HCT116 (cell line): Measurements from ENCODE around the gene CATSPERE. TPM values are rescaled to one million over a fixed set of nuclear protein-coding genes. Genes with fewer than 3 reads are reported as not detected.
A peak's percentile ranks its signal among the peaks of the same experiment; 100 is the strongest.

Source experiments
- ATAC-seq: fragments of 200-7000 bp; cut with Tn5 transposase; 2 replicates; pipeline ENCODE4 v1.9.1; 2020; ENCODE audit warnings: mild to moderate bottlenecking, moderate library complexity
- BruUV-seq: library from RNA; stranded (reverse); fragments of 400-500 nt; replicated peaks from 2 replicates; lab custom pipeline; 2021; lab: Mats Ljungman, UMichigan
- CTCF ChIA-PET: fragments of 300-600 bp; sonication (Branson Sonifier 250); formaldehyde crosslinking; loops from one replicate; lab custom pipeline; 2021; ENCODE audit warnings: antibody characterized with exemption; lab: Charles Lee
- POLR2A ChIA-PET: fragments of 300-600, 350-600 bp; sonication (Branson Sonifier 250); formaldehyde crosslinking; loops from one replicate; lab custom pipeline; 2021; ENCODE audit warnings: antibody characterized with exemption; lab: Charles Lee
- RAD21 ChIA-PET, 2 experiments: fragments of 300-600 bp; sonication (Branson Sonifier 250); formaldehyde crosslinking; loops; one replicate each; lab custom pipeline; 2023; ENCODE audit warnings: low total read pairs in 2 of 2; ENCODE audit not compliant: uncharacterized antibody in 2 of 2, unreplicated experiment in 2 of 2, low non-redundant PET in 1 of 2; lab: Charles Lee
- DNase-seq: peaks from one replicate; pipeline ENCODE4 v3.0.0-alpha.2; 2010; ENCODE audit warnings: low read depth, low spot score
- H2AFZ ChIP-seq: fragments of 200-600 bp; shearing (Covaris generic), sonication (generic); 2 replicates; pipeline ENCODE4 v1.6.1; 2017; ENCODE audit warnings: low read depth, mixed run types, mixed read lengths, antibody characterized with exemption, low read length; ENCODE audit not compliant: poor library complexity, severe bottlenecking
- H3K27ac ChIP-seq: 2 replicates; pipeline ENCODE4 v1.5.1; 2012; ENCODE audit warnings: low read depth, low read length
- H3K27me3 ChIP-seq: fragments of 200-600 bp; sonication (generic); 2 replicates; pipeline ENCODE4 v1.6.1; 2016; ENCODE audit warnings: mixed run types, low read length, mixed read lengths; ENCODE audit not compliant: insufficient read depth
- H3K36me3 ChIP-seq, 2 experiments: fragments of 200-500 bp in 1 of 2; fragments of 200-600 bp in 1 of 2; sonication (Bioruptor generic) in 1 of 2; sonication (generic) in 1 of 2; 2 replicates each; pipeline versions ENCODE4 v1.5.1 to v1.6.1; 2014 to 2016; ENCODE audit warnings: low read length in 2 of 2, inconsistent platforms in 1 of 2, mixed read lengths in 1 of 2, mixed run types in 1 of 2; ENCODE audit not compliant: insufficient read depth in 2 of 2, control insufficient read depth in 1 of 2
- H3K4me1 ChIP-seq, 2 experiments: fragments of 200-600 bp in 1 of 2; sonication (generic) in 1 of 2; 2 replicates each; pipeline versions ENCODE4 v1.5.1 to v1.6.1; 2012 to 2017; ENCODE audit warnings: low read length in 2 of 2, inconsistent platforms in 1 of 2, mild to moderate bottlenecking in 1 of 2, mixed read lengths in 1 of 2, mixed run types in 1 of 2, moderate library complexity in 1 of 2; ENCODE audit not compliant: insufficient read depth in 2 of 2, control insufficient read depth in 1 of 2
- H3K4me2 ChIP-seq: fragments of 200-600 bp; sonication (generic); 2 replicates; pipeline ENCODE4 v1.6.1; 2017; ENCODE audit warnings: mixed run types, low read length, mixed read lengths
- H3K4me3 ChIP-seq, 2 experiments: fragments of 200-600 bp in 1 of 2; sonication (generic) in 1 of 2; replicated peaks in 1 of 2; 2 replicates each; pipeline ENCODE4 v1.5.1; 2011 to 2016; ENCODE audit warnings: low read length in 2 of 2, control low read depth in 1 of 2, low read depth in 1 of 2, mild to moderate bottlenecking in 1 of 2, mixed read lengths in 1 of 2, mixed run types in 1 of 2
- H3K79me2 ChIP-seq: fragments of 200-600 bp; sonication (generic); 2 replicates; pipeline ENCODE4 v1.6.1; 2017; ENCODE audit warnings: mild to moderate bottlenecking, mixed run types, low read length, moderate library complexity, mixed read lengths; ENCODE audit not compliant: insufficient read depth
- H3K9ac ChIP-seq: fragments of 200-600 bp; sonication (generic); 2 replicates; pipeline ENCODE4 v1.6.1; 2016; ENCODE audit warnings: low read length, mixed read lengths
- H3K9me2 ChIP-seq: fragments of 200-600 bp; sonication (generic), shearing (Covaris generic); 2 replicates; pipeline ENCODE4 v1.6.1; 2017; ENCODE audit warnings: mixed run types, mild to moderate bottlenecking, moderate library complexity; ENCODE audit not compliant: insufficient read depth
- H3K9me3 ChIP-seq, 2 experiments: fragments of 200-500 bp in 1 of 2; fragments of 200-600 bp in 1 of 2; sonication (Bioruptor generic) in 1 of 2; sonication (generic) in 1 of 2; 2 replicates each; pipeline ENCODE4 v1.6.1; 2014 to 2017; ENCODE audit warnings: low read length in 2 of 2, mixed read lengths in 2 of 2, inconsistent platforms in 1 of 2, low read depth in 1 of 2, mild to moderate bottlenecking in 1 of 2, mixed run types in 1 of 2, moderate library complexity in 1 of 2; ENCODE audit not compliant: control insufficient read depth in 1 of 2, insufficient read depth in 1 of 2
- H4K20me1 ChIP-seq: fragments of 200-600 bp; sonication (generic), shearing (Covaris generic); 2 replicates; pipeline ENCODE4 v1.6.1; 2017; ENCODE audit warnings: mixed run types, mild to moderate bottlenecking, moderate library complexity; ENCODE audit not compliant: insufficient read depth
- CBX3 ChIP-seq: IDR thresholded peaks from 2 replicates; pipeline ENCODE4 v1.6.1; 2012; ENCODE audit warnings: low read depth
- CEBPB ChIP-seq: IDR thresholded peaks from 2 replicates; pipeline ENCODE4 v1.6.1; 2012; ENCODE audit warnings: low read depth
- EGR1 ChIP-seq: IDR thresholded peaks from 2 replicates; pipeline ENCODE4 v1.6.1; 2012; ENCODE audit warnings: low read depth
- EZH2 ChIP-seq: fragments of 200-600 bp; sonication (generic); IDR thresholded peaks from 2 replicates; pipeline ENCODE4 v1.6.1; 2017; ENCODE audit warnings: antibody characterized with exemption, mixed run types
- FOSL1 ChIP-seq: IDR thresholded peaks from 2 replicates; pipeline ENCODE4 v1.6.1; 2012; ENCODE audit warnings: low read depth
- JUND ChIP-seq: IDR thresholded peaks from 2 replicates; pipeline ENCODE4 v1.6.1; 2012
- POLR2A ChIP-seq: IDR thresholded peaks from 2 replicates; pipeline ENCODE4 v1.7.0; 2011; ENCODE audit warnings: borderline replicate concordance; ENCODE audit not compliant: insufficient read depth, insufficient read length; ENCODE audit errors: extremely low read depth
- POLR2AphosphoS5 ChIP-seq: IDR thresholded peaks from 2 replicates; pipeline ENCODE4 v1.6.1; 2011; ENCODE audit warnings: mild to moderate bottlenecking, low read depth, low read length, moderate library complexity
- RAD21 ChIP-seq: IDR thresholded peaks from 2 replicates; pipeline ENCODE4 v1.6.1; 2012; ENCODE audit warnings: low read depth, mild to moderate bottlenecking
- SIN3A ChIP-seq: IDR thresholded peaks from 2 replicates; pipeline ENCODE4 v1.6.1; 2012; ENCODE audit warnings: low read depth
- SP1 ChIP-seq: IDR thresholded peaks from 2 replicates; pipeline ENCODE4 v1.6.1; 2012; ENCODE audit warnings: low read depth
- SRF ChIP-seq: IDR thresholded peaks from 2 replicates; pipeline ENCODE4 v1.6.1; 2012; ENCODE audit warnings: low read depth
- TCF7L2 ChIP-seq: IDR thresholded peaks from 2 replicates; pipeline ENCODE4 v1.7.0; 2011; ENCODE audit warnings: borderline replicate concordance, inconsistent platforms; ENCODE audit not compliant: insufficient read depth, insufficient read length; ENCODE audit errors: extremely low read depth
- YY1 ChIP-seq: IDR thresholded peaks from 2 replicates; pipeline ENCODE4 v1.6.1; 2011; ENCODE audit warnings: low read length, low read depth, moderate library complexity, mild to moderate bottlenecking; ENCODE audit not compliant: insufficient replicate concordance; ENCODE audit errors: extremely low read depth
- intact Hi-C: fragments of 100-400 bp; cut with micrococcal nuclease; formaldehyde crosslinking; loops from 2 replicates; pipeline ENCODE4 v1.10.0; 2022
- total RNA-seq: library from RNA; stranded (reverse); gene quantifications from one replicate; pipeline ENCODE4 v1.2.1, GENCODE V29; 2021; ENCODE audit not compliant: unreplicated experiment
- TF ChIP-seq, protein P1 (sequence below): IDR thresholded peaks from 2 replicates; pipeline ENCODE4 v1.6.1; 2012
- TF ChIP-seq, protein P2 (sequence below): IDR thresholded peaks from 2 replicates; pipeline ENCODE4 v1.6.1; 2012; ENCODE audit warnings: low read depth
- TF ChIP-seq, protein P3 (sequence below): IDR thresholded peaks from 2 replicates; pipeline ENCODE4 v1.6.1; 2012

Gene CATSPERE
- total RNA-seq, 1 experiment from 2014 or later = 0.34 TPM

DNA sequence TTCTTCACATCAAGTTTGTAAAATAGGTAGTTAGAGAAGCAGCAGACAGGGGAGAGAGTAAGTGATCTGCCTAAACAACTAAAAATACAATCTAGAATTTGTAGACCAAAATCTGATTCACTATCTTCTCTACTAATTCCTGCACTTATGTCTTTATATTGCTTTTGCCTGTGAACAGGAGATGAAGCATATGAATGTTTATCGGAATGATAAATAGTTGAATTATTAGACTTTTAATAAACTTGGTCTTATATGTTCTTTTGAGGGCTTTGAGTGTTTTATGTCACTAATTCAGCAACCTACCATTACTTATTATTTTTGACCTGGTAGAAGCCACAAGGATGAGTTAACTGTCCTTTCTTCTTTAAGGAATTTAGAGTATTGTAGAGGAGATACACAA, 194.1 kb downstream of the CATSPERE start:
- Histone ChIP-seq H3K4me2 (peak overlapping the region; percentile 91; the same call in 1 of the 2 replicates), H3K27ac (no peak overlapping the region), H3K36me3 (peaks cover 0 to 9% of the 10 kb centered on the region in 2 experiments; a peak in 1 of 4 replicates), H3K9ac (no peak overlapping the region), H4K20me1 (no peaks in the 10 kb centered on the region), H3K27me3 (no peaks in the 10 kb centered on the region), H2AFZ (no peak overlapping the region), H3K4me3 (no peak overlapping the region; a peak in 1 of 4 replicates), H3K79me2 (peaks cover 68% of the 10 kb centered on the region), H3K9me3 (no peaks in the 10 kb centered on the region), H3K9me2 (no peaks in the 10 kb centered on the region), H3K4me1 (peaks cover 5 to 23% of the 10 kb centered on the region in 2 experiments; a peak in 3 of 4 replicates)
- ATAC-seq = no peak
- POLR2A ChIA-PET = no interaction called here
- no peak for DNase-seq
- intact Hi-C loops = no loop called here
- RAD21 ChIA-PET = no interaction called here
- no TSS peak for BruUV-seq
- TF ChIP-seq EZH2 = no peak
- no peak for TF ChIP-seq SIN3A
- CTCF ChIA-PET = no interaction called here

DNA sequence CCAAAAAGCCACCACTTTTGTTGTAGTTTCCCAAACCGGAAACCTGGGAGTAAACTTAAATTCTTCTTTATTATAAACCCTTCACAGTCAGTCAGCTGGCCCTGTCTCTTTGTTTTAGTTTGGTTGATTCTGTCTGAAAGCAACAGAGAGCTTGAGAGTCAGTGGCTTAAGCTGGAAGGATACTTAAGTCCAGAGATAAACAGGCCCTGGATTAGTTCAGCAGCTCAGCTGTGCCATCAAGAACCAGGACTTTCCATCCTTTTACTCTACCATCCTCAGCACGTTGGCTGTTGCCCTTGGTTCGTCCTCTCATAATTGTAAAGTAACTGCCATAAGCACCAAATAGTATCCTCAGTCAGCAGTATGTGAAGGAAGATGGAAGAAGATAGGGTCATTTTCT, 196.3 kb downstream of the CATSPERE start:
- CTCF ChIA-PET = no interaction called here
- TF ChIP-seq CEBPB (no peak), SRF (no peak), POLR2AphosphoS5 (no peak), SIN3A (no peak), SP1 (no peak), JUND (no peak), YY1 (no peak), CBX3 (no peak), RAD21 (no peak), POLR2A (no peak), EGR1 (no peak), FOSL1 (no peak), TCF7L2 (no peak)
- TF ChIP-seq, protein P1, sequence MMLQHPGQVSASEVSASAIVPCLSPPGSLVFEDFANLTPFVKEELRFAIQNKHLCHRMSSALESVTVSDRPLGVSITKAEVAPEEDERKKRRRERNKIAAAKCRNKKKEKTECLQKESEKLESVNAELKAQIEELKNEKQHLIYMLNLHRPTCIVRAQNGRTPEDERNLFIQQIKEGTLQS = no peak
- TF ChIP-seq, protein P2, sequence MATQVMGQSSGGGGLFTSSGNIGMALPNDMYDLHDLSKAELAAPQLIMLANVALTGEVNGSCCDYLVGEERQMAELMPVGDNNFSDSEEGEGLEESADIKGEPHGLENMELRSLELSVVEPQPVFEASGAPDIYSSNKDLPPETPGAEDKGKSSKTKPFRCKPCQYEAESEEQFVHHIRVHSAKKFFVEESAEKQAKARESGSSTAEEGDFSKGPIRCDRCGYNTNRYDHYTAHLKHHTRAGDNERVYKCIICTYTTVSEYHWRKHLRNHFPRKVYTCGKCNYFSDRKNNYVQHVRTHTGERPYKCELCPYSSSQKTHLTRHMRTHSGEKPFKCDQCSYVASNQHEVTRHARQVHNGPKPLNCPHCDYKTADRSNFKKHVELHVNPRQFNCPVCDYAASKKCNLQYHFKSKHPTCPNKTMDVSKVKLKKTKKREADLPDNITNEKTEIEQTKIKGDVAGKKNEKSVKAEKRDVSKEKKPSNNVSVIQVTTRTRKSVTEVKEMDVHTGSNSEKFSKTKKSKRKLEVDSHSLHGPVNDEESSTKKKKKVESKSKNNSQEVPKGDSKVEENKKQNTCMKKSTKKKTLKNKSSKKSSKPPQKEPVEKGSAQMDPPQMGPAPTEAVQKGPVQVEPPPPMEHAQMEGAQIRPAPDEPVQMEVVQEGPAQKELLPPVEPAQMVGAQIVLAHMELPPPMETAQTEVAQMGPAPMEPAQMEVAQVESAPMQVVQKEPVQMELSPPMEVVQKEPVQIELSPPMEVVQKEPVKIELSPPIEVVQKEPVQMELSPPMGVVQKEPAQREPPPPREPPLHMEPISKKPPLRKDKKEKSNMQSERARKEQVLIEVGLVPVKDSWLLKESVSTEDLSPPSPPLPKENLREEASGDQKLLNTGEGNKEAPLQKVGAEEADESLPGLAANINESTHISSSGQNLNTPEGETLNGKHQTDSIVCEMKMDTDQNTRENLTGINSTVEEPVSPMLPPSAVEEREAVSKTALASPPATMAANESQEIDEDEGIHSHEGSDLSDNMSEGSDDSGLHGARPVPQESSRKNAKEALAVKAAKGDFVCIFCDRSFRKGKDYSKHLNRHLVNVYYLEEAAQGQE = no peak
- TF ChIP-seq, protein P3, sequence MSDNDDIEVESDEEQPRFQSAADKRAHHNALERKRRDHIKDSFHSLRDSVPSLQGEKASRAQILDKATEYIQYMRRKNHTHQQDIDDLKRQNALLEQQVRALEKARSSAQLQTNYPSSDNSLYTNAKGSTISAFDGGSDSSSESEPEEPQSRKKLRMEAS = no peak

More for the DNA sequence above, 196.3 kb downstream of the CATSPERE start:
- Histone ChIP-seq H3K79me2 (peaks cover 83% of the 10 kb centered on the region), H3K27me3 (no peaks in the 10 kb centered on the region), H3K4me2 (no peak overlapping the region), H3K4me3 (no peak overlapping the region), H3K27ac (no peak overlapping the region), H2AFZ (no peak overlapping the region), H3K36me3 (peaks cover 0 to 17% of the 10 kb centered on the region in 2 experiments; a peak in 2 of 4 replicates), H3K9me2 (no peaks in the 10 kb centered on the region), H3K9ac (no peak overlapping the region), H3K9me3 (no peaks in the 10 kb centered on the region; a peak in 1 of 4 replicates), H3K4me1 (peaks cover 5 to 17% of the 10 kb centered on the region in 2 experiments; a peak in 3 of 4 replicates), H4K20me1 (no peaks in the 10 kb centered on the region)
- no peak for ATAC-seq
- intact Hi-C loops = no loop called here
- POLR2A ChIA-PET = no interaction called here
- no TSS peak for BruUV-seq
- RAD21 ChIA-PET = no interaction called here
- DNase-seq = no peak
